ENCODE measurements around the gene ITPKB. TPM values are rescaled to one million over a fixed set of nuclear protein-coding genes. Genes with fewer than 3 reads are reported as not detected.
"Not testable (repeated sequence)": the region's sequence is repeated elsewhere in the genome, so short reads cannot be mapped to it uniquely, and the experiment has no call there.

ITPKB gene
- total RNA-seq, 2 donors from 2014 or later: 13.0 to 21.1 TPM

GRCh38 chr1:226625326-226625725 lies 113.8 kb downstream of the ITPKB start:
- intact Hi-C loops (cut with DNase I): no loop called here
- DNase-seq (peak in 1 of 4 donors; percentile 6), ATAC-seq (no peak)
- Histone ChIP-seq H3K4me1 (peaks cover 6% of the 10 kb centered on the region), H3K9me3 (no peaks in the 10 kb centered on the region), H3K36me3 (replicated peaks in 1 of 2; ENCODE audit: insufficient read depth in 1 of 2, low read depth in 2 of 2) (no peaks in the 10 kb centered on the region), H3K27me3 (no peaks in the 10 kb centered on the region), H3K4me3 (no peak overlapping the region), H3K27ac (no peak overlapping the region)
- WGBS, 2 donors: 82 to 83% methylated on average over 6 of the region's 6 CpGs
- no peak for TF ChIP-seq POLR2A (IDR thresholded peaks at IDR 0.05)
- no peak for TF ChIP-seq CTCF (IDR thresholded peaks at IDR 0.05)

DNA sequence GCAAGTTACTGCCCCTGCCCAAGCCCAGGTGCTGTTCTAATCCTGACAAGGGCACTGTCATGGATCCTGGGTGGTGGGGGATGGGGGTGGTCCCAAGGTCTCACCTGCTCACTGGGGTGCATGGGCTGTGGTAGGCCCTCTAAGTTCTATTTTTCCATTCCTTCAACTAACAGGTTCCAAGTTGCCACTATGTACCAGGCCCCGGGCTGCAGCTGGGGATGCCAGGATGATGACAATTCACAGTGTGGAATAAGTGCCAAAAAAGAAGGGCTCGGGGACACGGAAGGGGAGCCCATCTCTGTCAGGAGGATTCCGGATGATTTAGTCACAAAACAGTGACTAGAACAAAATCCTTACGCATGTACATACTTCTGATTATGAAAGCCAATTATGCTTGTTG lies 114.6 kb downstream of the ITPKB start:
- ATAC-seq (no peak), DNase-seq (no peak)
- no peak overlapping the region for H3K4me3 ChIP-seq
- intact Hi-C loops (cut with DNase I): no loop called here
- TF ChIP-seq POLR2A (IDR thresholded peaks at IDR 0.05) (no peak), CTCF (IDR thresholded peaks at IDR 0.05) (no peak)
- H3K36me3 ChIP-seq (replicated peaks in 1 of 2; ENCODE audit: insufficient read depth in 1 of 2, low read depth in 2 of 2): no peaks in the 10 kb centered on the region
- no peaks in the 10 kb centered on the region for H3K27me3 ChIP-seq
- H3K4me1 ChIP-seq: peaks cover 6% of the 10 kb centered on the region
- H3K27ac ChIP-seq: no peak overlapping the region
- no peaks in the 10 kb centered on the region for H3K9me3 ChIP-seq
- WGBS, 2 donors: 81 to 84% methylated on average over 5 of the region's 5 CpGs

- H3K36me3 ChIP-seq (replicated peaks in 1 of 2; ENCODE audit: insufficient read depth in 1 of 2, low read depth in 2 of 2): no peaks in the 10 kb centered on the region
- intact Hi-C loops (cut with DNase I): no loop called here
- H3K27ac ChIP-seq: no peak overlapping the region
- no peaks in the 10 kb centered on the region for H3K27me3 ChIP-seq
- no peak for TF ChIP-seq POLR2A (IDR thresholded peaks at IDR 0.05)
- no peak for TF ChIP-seq CTCF (IDR thresholded peaks at IDR 0.05)
- DNase-seq (no peak), ATAC-seq (no peak)
- peaks cover 6% of the 10 kb centered on the region for H3K4me1 ChIP-seq
- no peaks in the 10 kb centered on the region for H3K9me3 ChIP-seq
- no peak overlapping the region for H3K4me3 ChIP-seq
Observed at GRCh38 chr1:226622012-226622411, 117.1 kb downstream of the ITPKB start.

DNA sequence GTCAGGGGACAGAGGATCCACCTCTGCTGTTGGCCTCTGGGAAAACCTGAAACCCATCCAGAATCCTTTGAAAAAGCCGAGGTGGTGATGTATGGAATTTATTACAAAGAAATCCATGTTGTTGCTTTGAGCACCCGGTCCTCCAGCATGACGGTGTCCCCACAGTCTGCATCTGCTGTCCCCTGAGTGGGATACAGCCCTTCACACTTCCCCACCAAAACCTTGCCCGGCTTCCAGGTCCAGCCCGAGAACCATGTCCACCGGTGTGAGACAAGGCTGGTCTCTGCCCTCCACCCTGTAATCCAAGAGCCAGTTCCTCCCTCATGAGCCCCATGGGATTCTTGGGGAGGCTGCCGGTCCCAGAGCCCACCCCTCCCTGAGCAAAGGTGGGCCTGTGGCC lies 120.1 kb downstream of the ITPKB start:
- intact Hi-C loops (cut with DNase I): no loop called here
- Histone ChIP-seq H3K27ac (no peak overlapping the region), H3K36me3 (replicated peaks in 1 of 2; ENCODE audit: insufficient read depth in 1 of 2, low read depth in 2 of 2) (no peaks in the 10 kb centered on the region), H3K4me3 (no peak overlapping the region), H3K9me3 (no peaks in the 10 kb centered on the region), H3K27me3 (no peaks in the 10 kb centered on the region), H3K4me1 (no peaks in the 10 kb centered on the region)
- TF ChIP-seq CTCF (IDR thresholded peaks at IDR 0.05): no peak
- TF ChIP-seq POLR2A (IDR thresholded peaks at IDR 0.05): no peak
- DNase-seq (no peak), ATAC-seq (no peak)
- WGBS, 2 donors: 87 to 92% methylated on average over 5 to 7 of the region's 7 CpGs

DNA sequence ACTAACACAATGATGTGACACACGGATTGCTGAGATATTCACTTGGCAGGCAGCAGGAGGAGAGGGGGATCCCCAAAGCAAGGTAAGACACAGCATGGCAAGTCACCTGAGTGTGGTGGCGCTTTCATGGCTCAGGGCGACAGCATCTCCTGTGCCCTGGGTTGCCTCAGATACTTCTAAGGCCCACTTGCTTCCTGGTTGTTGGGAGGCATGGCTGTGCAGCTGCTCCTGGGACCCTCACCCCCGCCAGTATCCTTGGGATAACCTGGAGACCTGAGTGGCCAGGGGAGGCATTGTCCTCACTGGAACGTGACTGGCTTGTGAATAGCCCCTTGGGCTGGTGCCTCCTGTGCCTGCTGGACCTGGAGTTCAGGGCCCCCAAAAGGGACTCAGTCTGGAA lies 120.7 kb downstream of the ITPKB start:
- Histone ChIP-seq H3K27ac (no peak overlapping the region), H3K4me1 (no peaks in the 10 kb centered on the region), H3K4me3 (no peak overlapping the region), H3K9me3 (no peaks in the 10 kb centered on the region), H3K36me3 (replicated peaks in 1 of 2; ENCODE audit: insufficient read depth in 1 of 2, low read depth in 2 of 2) (no peaks in the 10 kb centered on the region), H3K27me3 (no peaks in the 10 kb centered on the region)
- intact Hi-C loops (cut with DNase I): no loop called here
- ATAC-seq (no peak), DNase-seq (no peak)
- TF ChIP-seq CTCF (IDR thresholded peaks at IDR 0.05) (no peak), POLR2A (IDR thresholded peaks at IDR 0.05) (no peak)
- 69 to 78% methylated on average over 4 to 5 of the region's 5 CpGs for WGBS, 2 donors

DNA sequence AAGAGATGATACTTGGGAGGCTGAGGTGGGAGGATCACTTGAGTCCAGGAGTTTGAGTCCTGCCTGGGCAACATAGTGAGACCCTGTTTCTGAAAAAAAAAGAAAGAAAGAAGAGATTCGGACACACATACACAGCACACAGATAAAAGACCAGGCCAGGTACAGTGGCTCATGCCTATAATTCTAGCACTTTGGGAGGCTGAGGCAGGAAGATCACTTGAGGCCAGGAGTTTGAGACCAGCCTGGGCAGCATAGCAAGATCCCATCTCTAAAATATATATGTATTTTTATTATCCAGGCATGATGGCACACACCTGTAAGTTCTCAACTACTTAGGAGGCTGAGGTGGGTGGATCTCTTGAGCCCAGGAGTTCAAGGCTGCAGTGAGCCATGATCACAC lies 121.4 kb downstream of the ITPKB start:
- H3K9me3 ChIP-seq; H3K4me1 ChIP-seq; H3K36me3 ChIP-seq (replicated peaks in 1 of 2; ENCODE audit: insufficient read depth in 1 of 2, low read depth in 2 of 2); H3K27ac ChIP-seq; ATAC-seq; intact Hi-C loops (cut with DNase I); H3K27me3 ChIP-seq; H3K4me3 ChIP-seq; DNase-seq: not testable (repeated sequence)
- 72 to 77% methylated on average over 1 of the region's 1 CpG for WGBS, 2 donors
